Smooth muscle cell (in vitro differentiated cells): ENCODE data around the gene SNAP47. TPM values are rescaled to one million over a fixed set of nuclear protein-coding genes. Genes with fewer than 3 reads are reported as not detected.

Source experiments
- DNase-seq: peaks from one replicate; lab custom pipeline; 2025; ENCODE audit not compliant: unreplicated experiment; lab: John Stamatoyannopoulos, UW
- H2AFZ ChIP-seq: fragments of 200-600 bp; sonication (generic); 2 replicates; pipeline ENCODE4 v1.6.0; 2016; ENCODE audit warnings: antibody characterized with exemption, low read depth, mild to moderate bottlenecking
- H3F3A ChIP-seq: fragments of 200-600 bp; sonication (generic); 2 replicates; pipeline ENCODE4 v1.6.0; 2017; ENCODE audit warnings: antibody characterized with exemption, low read depth
- H3K27ac ChIP-seq: fragments of 200-600 bp; sonication (generic); 2 replicates; pipeline ENCODE4 v1.5.1; 2016; ENCODE audit warnings: low read depth, mild to moderate bottlenecking
- H3K27me3 ChIP-seq: fragments of 200-600 bp; sonication (generic); 2 replicates; pipeline ENCODE4 v1.6.1; 2016; ENCODE audit warnings: low read depth, mild to moderate bottlenecking
- H3K36me3 ChIP-seq: fragments of 200-600 bp; sonication (generic); 2 replicates; pipeline ENCODE4 v1.5.1; 2016; ENCODE audit warnings: low read depth
- H3K4me1 ChIP-seq: fragments of 200-600 bp; sonication (generic); 2 replicates; pipeline ENCODE4 v1.5.1; 2016; ENCODE audit warnings: low read depth
- H3K4me2 ChIP-seq: fragments of 200-600 bp; sonication (generic); 2 replicates; pipeline ENCODE4 v1.6.0; 2016; ENCODE audit warnings: mild to moderate bottlenecking
- H3K4me3 ChIP-seq: fragments of 200-600 bp; sonication (generic); 2 replicates; pipeline ENCODE4 v1.5.1; 2016; ENCODE audit warnings: mild to moderate bottlenecking
- H3K79me2 ChIP-seq: fragments of 200-600 bp; sonication (generic); 2 replicates; pipeline ENCODE4 v1.6.0; 2016; ENCODE audit warnings: low read depth, mild to moderate bottlenecking
- H3K9ac ChIP-seq: fragments of 200-600 bp; sonication (generic); 2 replicates; pipeline ENCODE4 v1.6.0; 2016; ENCODE audit warnings: low read depth
- H3K9me3 ChIP-seq: fragments of 200-600 bp; sonication (generic); replicated peaks from 2 replicates; pipeline ENCODE4 v1.5.1; 2016; ENCODE audit warnings: low read depth
- H4K20me1 ChIP-seq: fragments of 200-600 bp; sonication (generic); 2 replicates; pipeline ENCODE4 v1.6.0; 2016; ENCODE audit warnings: low read depth
- CTCF ChIP-seq: fragments of 200-600 bp; sonication (generic); IDR thresholded peaks from 2 replicates; pipeline ENCODE4 v1.5.1; 2017; ENCODE audit warnings: borderline replicate concordance, mild to moderate bottlenecking, antibody characterized with exemption; ENCODE audit not compliant: insufficient read depth, poor library complexity, severe bottlenecking
- WGBS: methylation state at CpG from one replicate; pipeline ENCODE4 v1.1.7; 2016; ENCODE audit warnings: low lambda C conversion rate; 5-methylcytosine and 5-hydroxymethylcytosine counted together
- polyA plus RNA-seq: library from polyadenylated mRNA; unstranded; fragments of >200 nt; fragmentation: Nextera tagmentation; extraction: Ambion mirVana; gene quantifications from 2 replicates; pipeline ENCODE4 v1.2.1, GENCODE V29; 2016
- total RNA-seq: library from RNA; depleted of rRNA; stranded (reverse); fragments of >200 nt; gene quantifications from 2 replicates; pipeline ENCODE4 v1.2.3, GENCODE V29; 2014

Gene SNAP47
- total and polyA plus RNA-seq, 2 experiments from 2014 or later: 26.2 to 42.4 TPM

GRCh38 chr1:227782226-227782625 lies 47.0 kb downstream of the SNAP47 start:
- no peak for DNase-seq
- H3K4me2 ChIP-seq: no peak overlapping the region
- 93% methylated on average over 4 of the region's 4 CpGs for WGBS

GRCh38 chr1:227785094-227785804 lies 50.0 kb downstream of the SNAP47 start:
- H2AFZ ChIP-seq: no peak overlapping the region
- H3K9me3 ChIP-seq: no peaks in the 10 kb centered on the region
- H3K27me3 ChIP-seq: peaks cover 9% of the 10 kb centered on the region
- H3K79me2 ChIP-seq: no peaks in the 10 kb centered on the region
- peaks cover 7% of the 10 kb centered on the region for H3K4me1 ChIP-seq
- H3K27ac ChIP-seq: no peak overlapping the region
- 93% methylated on average over 13 of the region's 13 CpGs for WGBS
- no peak overlapping the region for H3K9ac ChIP-seq
- H3F3A ChIP-seq: no peaks in the 10 kb centered on the region
- DNase-seq: no peak
- no peak for TF ChIP-seq CTCF
- no peaks in the 10 kb centered on the region for H3K36me3 ChIP-seq
- H3K4me2 ChIP-seq: no peak overlapping the region
- H3K4me3 ChIP-seq: no peak overlapping the region
- H4K20me1 ChIP-seq: no peaks in the 10 kb centered on the region

More at GRCh38 chr1:227782226-227782625, 47.0 kb downstream of the SNAP47 start:
- peaks cover 8% of the 10 kb centered on the region for H3K27me3 ChIP-seq
- H3K79me2 ChIP-seq: no peaks in the 10 kb centered on the region
- no peaks in the 10 kb centered on the region for H3K36me3 ChIP-seq
- no peak overlapping the region for H3K9ac ChIP-seq
- H3K4me1 ChIP-seq: peaks cover 4% of the 10 kb centered on the region
- H3F3A ChIP-seq: no peaks in the 10 kb centered on the region
- no peak overlapping the region for H2AFZ ChIP-seq
- no peak overlapping the region for H3K4me3 ChIP-seq
- no peak overlapping the region for H3K27ac ChIP-seq
- no peaks in the 10 kb centered on the region for H3K9me3 ChIP-seq
- H4K20me1 ChIP-seq: peaks cover 11% of the 10 kb centered on the region
- TF ChIP-seq CTCF: no peak

GRCh38 chr1:227785805-227786671 lies 50.8 kb downstream of the SNAP47 start:
- Histone ChIP-seq H3K4me3 (no peak overlapping the region), H3K9me3 (no peaks in the 10 kb centered on the region), H3K27me3 (peaks cover 9% of the 10 kb centered on the region), H2AFZ (no peak overlapping the region), H3K4me1 (peaks cover 7% of the 10 kb centered on the region), H3K9ac (no peak overlapping the region), H3K36me3 (no peaks in the 10 kb centered on the region), H3K79me2 (no peaks in the 10 kb centered on the region), H3K4me2 (no peak overlapping the region), H4K20me1 (no peaks in the 10 kb centered on the region), H3F3A (no peaks in the 10 kb centered on the region), H3K27ac (no peak overlapping the region)
- no peak for TF ChIP-seq CTCF
- WGBS: 90% methylated on average over 19 of the region's 19 CpGs
- no peak for DNase-seq
